Astrocyte (in vitro differentiated cells and primary cell): Measurements from ENCODE around the gene GIPC1. TPM values are rescaled to one million over a fixed set of nuclear protein-coding genes. Genes with fewer than 3 reads are reported as not detected.
"Not testable (repeated sequence)": the region's sequence is repeated elsewhere in the genome, so short reads cannot be mapped to it uniquely, and the experiment has no call there.

Source experiments
- DNase-seq: peaks from one replicate; pipeline ENCODE4 v3.0.0-alpha.2; 2010; ENCODE audit warnings: low read depth
- FAIRE-seq: peaks from 2 replicates; lab custom pipeline; 2011; peaks lifted over from hg19 to GRCh38; lab: Jason Lieb, UNC
- H2AFZ ChIP-seq: 2 replicates; pipeline ENCODE4 v1.6.0; 2012; ENCODE audit warnings: low read depth, low read length, inconsistent platforms
- H3K27ac ChIP-seq: 2 replicates; pipeline ENCODE4 v1.5.1; 2011; ENCODE audit warnings: low read depth, low read length, inconsistent platforms
- H3K27me3 ChIP-seq: 2 replicates; pipeline ENCODE4 v1.6.0; 2011; ENCODE audit warnings: low read length, inconsistent platforms; ENCODE audit not compliant: insufficient read depth
- H3K36me3 ChIP-seq: 2 replicates; pipeline ENCODE4 v1.5.1; 2011; ENCODE audit warnings: low read length, inconsistent platforms; ENCODE audit not compliant: insufficient read depth
- H3K4me1 ChIP-seq: 2 replicates; pipeline ENCODE4 v1.5.1; 2011; ENCODE audit warnings: low read length, inconsistent platforms; ENCODE audit not compliant: insufficient read depth
- H3K4me2 ChIP-seq: 2 replicates; pipeline ENCODE4 v1.6.0; 2012; ENCODE audit warnings: low read length, inconsistent platforms
- H3K4me3 ChIP-seq: 2 replicates; pipeline ENCODE4 v1.5.1; 2011; ENCODE audit warnings: low read depth, mild to moderate bottlenecking, low read length, inconsistent platforms; ENCODE audit not compliant: insufficient read depth
- H3K79me2 ChIP-seq: 2 replicates; pipeline ENCODE4 v1.6.0; 2012; ENCODE audit warnings: mild to moderate bottlenecking, low read length, inconsistent platforms; ENCODE audit not compliant: insufficient read depth
- H3K9ac ChIP-seq: 2 replicates; pipeline ENCODE4 v1.6.0; 2012; ENCODE audit warnings: mild to moderate bottlenecking, low read length, inconsistent platforms
- H3K9me3 ChIP-seq: 2 replicates; pipeline ENCODE4 v1.5.1; 2012; ENCODE audit warnings: low read depth, mild to moderate bottlenecking, low read length, inconsistent platforms; ENCODE audit not compliant: insufficient read depth
- H4K20me1 ChIP-seq: 2 replicates; pipeline ENCODE4 v1.6.0; 2012; ENCODE audit warnings: low read length, inconsistent platforms; ENCODE audit not compliant: insufficient read depth
- H3K27ac Mint-ChIP-seq: one replicate; pipeline ENCODE4 v1.8.0; 2021; ENCODE audit warnings: mild to moderate bottlenecking, mixed read lengths; ENCODE audit not compliant: unreplicated experiment
- H3K27me3 Mint-ChIP-seq: one replicate; pipeline ENCODE4 v1.8.0; 2021; ENCODE audit warnings: low read depth, mixed read lengths; ENCODE audit not compliant: unreplicated experiment
- H3K36me3 Mint-ChIP-seq: one replicate; pipeline ENCODE4 v1.8.0; 2021; ENCODE audit warnings: low read depth, mixed read lengths; ENCODE audit not compliant: unreplicated experiment
- H3K4me1 Mint-ChIP-seq: one replicate; pipeline ENCODE4 v1.8.0; 2021; ENCODE audit warnings: low read depth, mixed read lengths; ENCODE audit not compliant: unreplicated experiment
- H3K4me3 Mint-ChIP-seq: one replicate; pipeline ENCODE4 v1.8.0; 2021; ENCODE audit warnings: mild to moderate bottlenecking, moderate library complexity, mixed read lengths; ENCODE audit not compliant: unreplicated experiment
- H3K9me3 Mint-ChIP-seq: one replicate; pipeline ENCODE4 v1.8.0; 2021; ENCODE audit warnings: mild to moderate bottlenecking, mixed read lengths; ENCODE audit not compliant: unreplicated experiment
- EZH2 ChIP-seq: IDR thresholded peaks from 2 replicates; pipeline ENCODE4 v1.6.1; 2012; ENCODE audit warnings: mild to moderate bottlenecking, low read length, inconsistent platforms; ENCODE audit not compliant: insufficient read depth
- total RNA-seq: library from RNA; stranded (reverse); gene quantifications from 2 replicates; pipeline ENCODE4 v1.2.1, GENCODE V29; 2021
- TF ChIP-seq, protein P1 (sequence below): IDR thresholded peaks from 2 replicates; pipeline ENCODE4 v1.5.1; 2011; ENCODE audit warnings: low read depth, mild to moderate bottlenecking, inconsistent platforms, low read length, moderate library complexity; ENCODE audit not compliant: insufficient read depth

The GIPC1 gene
- total RNA-seq, 1 donor from 2014 or later: 169 TPM

DNA sequence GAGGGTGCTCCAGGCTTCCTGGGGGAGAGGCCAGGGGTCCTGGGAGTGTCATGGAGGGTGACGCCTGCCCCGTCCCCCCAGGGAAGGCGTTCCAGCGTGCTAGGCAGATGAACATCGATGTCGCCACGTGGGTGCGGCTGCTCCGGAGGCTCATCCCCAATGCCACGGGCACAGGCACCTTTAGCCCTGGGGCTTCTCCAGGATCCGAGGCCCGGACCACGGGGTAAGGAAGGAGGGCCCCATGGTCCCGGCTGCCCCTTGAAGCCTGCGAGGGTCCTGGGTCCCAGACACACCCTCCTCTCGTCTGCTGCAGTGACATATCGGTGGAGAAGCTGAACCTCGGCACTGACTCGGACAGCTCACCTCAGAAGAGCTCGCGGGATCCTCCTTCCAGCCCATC lies 32.2 kb downstream of the GIPC1 start:
- no peak overlapping the region for H3K27ac ChIP-seq

DNA sequence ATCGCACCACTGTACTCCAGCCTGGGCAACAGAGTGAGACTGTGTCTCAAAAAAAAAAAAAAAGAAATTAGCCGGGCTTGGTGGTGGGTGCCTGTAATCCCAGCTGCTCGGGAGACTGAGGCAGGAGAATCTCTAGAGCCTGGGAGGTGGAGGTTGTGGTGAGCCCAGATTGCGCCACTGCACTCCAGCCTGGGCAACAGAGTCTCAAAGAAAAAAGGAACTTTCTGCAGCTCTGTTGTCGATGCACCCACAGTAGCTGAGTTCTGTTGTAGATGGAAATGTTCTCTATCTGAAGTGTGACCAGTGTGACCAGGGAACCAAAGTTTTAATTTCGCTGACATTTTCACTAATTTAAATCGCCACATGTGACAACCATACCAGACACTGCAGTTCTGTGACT lies 33.5 kb downstream of the GIPC1 start:
- H3K36me3 Mint-ChIP-seq, H3K27ac ChIP-seq, H4K20me1 ChIP-seq, H3K4me3 Mint-ChIP-seq, H3K27me3 Mint-ChIP-seq, H3K4me1 ChIP-seq, H3K27me3 ChIP-seq, H3K4me2 ChIP-seq, H3K79me2 ChIP-seq, DNase-seq, FAIRE-seq, H3K4me3 ChIP-seq, H3K9me3 ChIP-seq, H3K4me1 Mint-ChIP-seq, H2AFZ ChIP-seq, H3K9me3 Mint-ChIP-seq, H3K27ac Mint-ChIP-seq, H3K36me3 ChIP-seq, H3K9ac ChIP-seq: not testable (repeated sequence)

More for the DNA sequence above, 32.2 kb downstream of the GIPC1 start:
- H3K27me3 Mint-ChIP-seq: no peaks in the 10 kb centered on the region
- no peaks in the 10 kb centered on the region for H3K9me3 ChIP-seq
- H3K4me1 Mint-ChIP-seq: no peaks in the 10 kb centered on the region
- no peaks in the 10 kb centered on the region for H3K79me2 ChIP-seq
- no peak overlapping the region for H3K4me3 ChIP-seq
- no peaks in the 10 kb centered on the region for H3K36me3 ChIP-seq
- no peaks in the 10 kb centered on the region for H3K9me3 Mint-ChIP-seq
- no peak overlapping the region for H2AFZ ChIP-seq
- no peaks in the 10 kb centered on the region for H3K27me3 ChIP-seq
- no peak overlapping the region for H3K9ac ChIP-seq
- peaks cover 7% of the 10 kb centered on the region for H3K36me3 Mint-ChIP-seq
- TF ChIP-seq, protein P1, sequence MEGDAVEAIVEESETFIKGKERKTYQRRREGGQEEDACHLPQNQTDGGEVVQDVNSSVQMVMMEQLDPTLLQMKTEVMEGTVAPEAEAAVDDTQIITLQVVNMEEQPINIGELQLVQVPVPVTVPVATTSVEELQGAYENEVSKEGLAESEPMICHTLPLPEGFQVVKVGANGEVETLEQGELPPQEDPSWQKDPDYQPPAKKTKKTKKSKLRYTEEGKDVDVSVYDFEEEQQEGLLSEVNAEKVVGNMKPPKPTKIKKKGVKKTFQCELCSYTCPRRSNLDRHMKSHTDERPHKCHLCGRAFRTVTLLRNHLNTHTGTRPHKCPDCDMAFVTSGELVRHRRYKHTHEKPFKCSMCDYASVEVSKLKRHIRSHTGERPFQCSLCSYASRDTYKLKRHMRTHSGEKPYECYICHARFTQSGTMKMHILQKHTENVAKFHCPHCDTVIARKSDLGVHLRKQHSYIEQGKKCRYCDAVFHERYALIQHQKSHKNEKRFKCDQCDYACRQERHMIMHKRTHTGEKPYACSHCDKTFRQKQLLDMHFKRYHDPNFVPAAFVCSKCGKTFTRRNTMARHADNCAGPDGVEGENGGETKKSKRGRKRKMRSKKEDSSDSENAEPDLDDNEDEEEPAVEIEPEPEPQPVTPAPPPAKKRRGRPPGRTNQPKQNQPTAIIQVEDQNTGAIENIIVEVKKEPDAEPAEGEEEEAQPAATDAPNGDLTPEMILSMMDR: no peak
- no peak for TF ChIP-seq EZH2
- DNase-seq (no peak), FAIRE-seq (no peak)
- H4K20me1 ChIP-seq: no peaks in the 10 kb centered on the region
- H3K4me3 Mint-ChIP-seq: no peak overlapping the region
- no peaks in the 10 kb centered on the region for H3K4me1 ChIP-seq
- H3K27ac Mint-ChIP-seq: no peak overlapping the region
- H3K4me2 ChIP-seq: no peak overlapping the region

DNA sequence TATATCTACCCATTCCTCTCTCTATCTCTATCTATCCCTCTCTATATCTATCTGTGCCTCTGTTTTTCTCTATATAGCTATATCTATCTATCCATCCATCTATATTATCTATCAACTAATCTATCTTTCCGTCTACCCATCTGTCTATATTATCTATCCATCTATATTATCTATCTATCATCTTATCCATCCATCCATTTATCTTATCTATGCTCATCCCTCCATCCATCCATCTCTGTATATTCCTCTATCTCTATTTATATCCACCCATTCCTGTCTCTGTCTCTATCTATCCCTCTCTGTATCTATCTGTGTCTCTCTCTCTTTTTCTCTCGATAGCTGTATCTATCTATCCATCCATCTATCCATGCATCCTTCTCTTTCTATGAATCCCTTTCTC lies 35.0 kb downstream of the GIPC1 start:
- Mint-ChIP-seq H3K27me3 (no peaks in the 10 kb centered on the region), H3K4me1 (no peaks in the 10 kb centered on the region), H3K27ac (no peak overlapping the region), H3K9me3 (no peaks in the 10 kb centered on the region), H3K36me3 (peaks cover 5% of the 10 kb centered on the region), H3K4me3 (no peak overlapping the region)
- H3K27me3 ChIP-seq: no peaks in the 10 kb centered on the region
- H3K27ac ChIP-seq: no peak overlapping the region
- no peak overlapping the region for H3K4me3 ChIP-seq
- TF ChIP-seq EZH2: no peak
- TF ChIP-seq, protein P1: no peak
- no peak overlapping the region for H2AFZ ChIP-seq
- no peaks in the 10 kb centered on the region for H3K36me3 ChIP-seq
- no peak overlapping the region for H3K9ac ChIP-seq
- H3K9me3 ChIP-seq: no peaks in the 10 kb centered on the region
- no peaks in the 10 kb centered on the region for H4K20me1 ChIP-seq
- no peaks in the 10 kb centered on the region for H3K4me1 ChIP-seq
- H3K4me2 ChIP-seq: no peak overlapping the region
- FAIRE-seq (no peak), DNase-seq (no peak)
- no peaks in the 10 kb centered on the region for H3K79me2 ChIP-seq
